ENCODE measurements around the gene TRAF3.

- no peak for TF ChIP-seq OSR1 (CRISPR knock-in tag; IDR thresholded peaks at IDR 0.05)
- TF ChIP-seq ZNF565 (CRISPR knock-in tag; conservative IDR thresholded peaks at IDR 0.05; ENCODE audit: low read depth): no peak
- no peak for TF ChIP-seq GLIS3 (CRISPR knock-in tag; IDR thresholded peaks at IDR 0.05)
- TF ChIP-seq ZFP3 (CRISPR knock-in tag; IDR thresholded peaks at IDR 0.05): no peak
- no peak for TF ChIP-seq ZC3H10 (CRISPR knock-in tag; IDR thresholded peaks at IDR 0.05)
- no peak for TF ChIP-seq TCF4 (CRISPR knock-in tag; IDR thresholded peaks at IDR 0.05; ENCODE audit: borderline replicate concordance)
- TF ChIP-seq ZNF70 (CRISPR knock-in tag; IDR thresholded peaks at IDR 0.05): no peak
- no peak for TF ChIP-seq ISL1 (CRISPR knock-in tag; IDR thresholded peaks at IDR 0.05)
- TF ChIP-seq ZFP30 (CRISPR knock-in tag; IDR thresholded peaks at IDR 0.05): no peak
- TF ChIP-seq TSHZ2 (CRISPR knock-in tag; IDR thresholded peaks at IDR 0.05): no peak
These were observed 167.4 kb downstream of the TRAF3 start for GRCh38 chr14:102944448-102945330.

Measured in SK-N-SH treated with all-trans-retinoic acid at 6 μM for 48 hours (cell line).